Pancreas (tissue), 10 donors: Measurements from ENCODE around the gene RHEBL1. TPM values are rescaled to one million over a fixed set of nuclear protein-coding genes. Genes with fewer than 3 reads are reported as not detected.

Experiments used
- ATAC-seq, 4 donors: fragments of 200-7000 bp; cut with Tn5 transposase; one replicate each; pipeline versions ENCODE4 v1.8.0 to v1.9.1; 2020; ENCODE audit warnings: mild to moderate bottlenecking in 4 of 4, moderate library complexity in 4 of 4
- DNase-seq, 6 donors: peaks; one replicate each; pipeline ENCODE4 v3.0.0-alpha.2; 2020
- FAIRE-seq: peaks from 2 replicates; lab custom pipeline; 2012; peaks lifted over from hg19 to GRCh38; lab: Jason Lieb, UNC
- H3K27ac ChIP-seq, 4 donors: fragments of 200-600 bp; sonication (generic); 1 replicate in 3 of 4; 2 replicates in 1 of 4; pipeline versions ENCODE4 v1.5.0 to v1.8.0; 2020
- H3K27me3 ChIP-seq, 4 donors: fragments of 200-600 bp; one replicate each; pipeline ENCODE4 v1.8.0; 2021
- H3K36me3 ChIP-seq, 3 donors: fragments of 200-600 bp; sonication (generic) in 1 of 3; one replicate each; pipeline versions ENCODE4 v1.5.0 to v1.8.0; 2020 to 2021
- H3K4me1 ChIP-seq, 3 donors: fragments of 200-600 bp; one replicate each; pipeline ENCODE4 v1.8.0; 2021
- H3K4me3 ChIP-seq, 4 donors: fragments of 200-600 bp; sonication (generic) in 2 of 4; one replicate each; pipeline versions ENCODE4 v1.5.0 to v1.8.0; 2020 to 2021
- H3K9me3 ChIP-seq, 4 donors: fragments of 200-600 bp; one replicate each; pipeline ENCODE4 v1.8.0; 2021
- WGBS, 2 donors: extraction: QIAGEN DNeasy Blood & Tissue Kit; methylation state at CpG; one replicate each; pipeline ENCODE4 v1.1.7; 2013; 5-methylcytosine and 5-hydroxymethylcytosine counted together
- intact Hi-C, 3 donors: fragments of 100-400 bp; cut with DNase I; formaldehyde crosslinking; loops; one replicate each; pipeline versions ENCODE4 v1.11.1 to v1.14.2; 2022
- polyA plus RNA-seq, 2 donors: library from polyadenylated mRNA; stranded (reverse); fragments of 200-250 nt; gene quantifications; one replicate each; pipeline ENCODE4 v1.2.3, GENCODE V29; 2013
- total RNA-seq, 6 donors: library from RNA; stranded (reverse); fragmentation: NEBNext Ultra II Directional in 4 of 6; extraction: Animal tissue kit (Norgen Biotek cat#: 25700) in 4 of 6; gene quantifications; one replicate each; pipeline versions ENCODE4 v1.2.1 to v1.2.4, GENCODE V29; 2021 to 2023
- TF ChIP-seq, protein P1 (sequence below), 4 donors: fragments of 200-600 bp; sonication (generic) in 3 of 4; IDR thresholded peaks; one replicate each; pipeline versions ENCODE4 v1.5.0 to v1.8.0; 2021; ENCODE audit warnings: antibody characterized with exemption in 4 of 4
- donor health status: healthy with polysubstance abuse.
- donor health status: DM: no; HTN: no; CAD: no; lungs with moderate emphysema.
- donor health status: DM: no; HTN: no; CAD: no.
- donor health status: control.
- donor health status: control.
- donor health status: Bipolar disorder and iron deficiency.
- donor health status: DM: yes; HTN: yes; CAD: no.
- donor health status: DM: no; HTN: no; CAD: no.
- donor health status: DM: no; HTN: no; CAD: no.
- donor health status: DM: yes; HTN: yes; CAD: no.

RHEBL1 gene
- total and polyA plus RNA-seq, 8 donors = 0.14 to 0.63 (median 0.25) TPM; not detected in 3

DNA sequence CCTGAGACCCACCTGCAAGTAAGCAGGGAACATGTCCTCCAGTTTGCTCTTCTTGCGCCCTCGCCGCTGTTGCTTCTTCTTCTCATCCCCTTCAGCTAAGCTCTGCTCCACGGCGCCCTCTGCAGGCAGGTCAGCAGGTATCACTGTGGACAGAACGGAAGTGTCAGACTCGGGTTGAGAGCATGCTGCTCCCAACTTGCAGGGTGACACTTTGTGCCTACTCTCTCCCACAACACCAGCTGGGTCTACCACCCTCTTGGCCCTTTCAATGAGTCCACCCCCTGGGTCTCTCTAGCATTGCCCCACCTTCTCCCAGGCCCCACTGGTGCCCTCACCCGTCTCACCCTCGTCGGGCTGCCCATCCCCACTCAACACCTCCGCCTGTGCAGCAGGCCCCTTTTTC lies 25.9 kb downstream of the RHEBL1 start:
- no peaks in the 10 kb centered on the region for H3K27me3 ChIP-seq
- no peak overlapping the region for H3K27ac ChIP-seq
- H3K36me3 ChIP-seq = peaks cover 18 to 88% (median 73%) of the 10 kb centered on the region in 3 donors
- DNase-seq (peak in 3 of 6 donors; percentile 53 to 87 (median 68)), FAIRE-seq (no peak), ATAC-seq (peak in 3 of 4 donors; percentile 56 to 71 (median 62))
- no peaks in the 10 kb centered on the region for H3K4me1 ChIP-seq
- TF ChIP-seq, protein P1, sequence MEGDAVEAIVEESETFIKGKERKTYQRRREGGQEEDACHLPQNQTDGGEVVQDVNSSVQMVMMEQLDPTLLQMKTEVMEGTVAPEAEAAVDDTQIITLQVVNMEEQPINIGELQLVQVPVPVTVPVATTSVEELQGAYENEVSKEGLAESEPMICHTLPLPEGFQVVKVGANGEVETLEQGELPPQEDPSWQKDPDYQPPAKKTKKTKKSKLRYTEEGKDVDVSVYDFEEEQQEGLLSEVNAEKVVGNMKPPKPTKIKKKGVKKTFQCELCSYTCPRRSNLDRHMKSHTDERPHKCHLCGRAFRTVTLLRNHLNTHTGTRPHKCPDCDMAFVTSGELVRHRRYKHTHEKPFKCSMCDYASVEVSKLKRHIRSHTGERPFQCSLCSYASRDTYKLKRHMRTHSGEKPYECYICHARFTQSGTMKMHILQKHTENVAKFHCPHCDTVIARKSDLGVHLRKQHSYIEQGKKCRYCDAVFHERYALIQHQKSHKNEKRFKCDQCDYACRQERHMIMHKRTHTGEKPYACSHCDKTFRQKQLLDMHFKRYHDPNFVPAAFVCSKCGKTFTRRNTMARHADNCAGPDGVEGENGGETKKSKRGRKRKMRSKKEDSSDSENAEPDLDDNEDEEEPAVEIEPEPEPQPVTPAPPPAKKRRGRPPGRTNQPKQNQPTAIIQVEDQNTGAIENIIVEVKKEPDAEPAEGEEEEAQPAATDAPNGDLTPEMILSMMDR (IDR thresholded peaks at IDR 0.05) = peak in 3 of 4 donors; percentile 34 to 56 (median 46)
- no peak overlapping the region for H3K4me3 ChIP-seq
- H3K9me3 ChIP-seq = no peaks in the 10 kb centered on the region
- intact Hi-C loops = no loop called here
- 63 to 64% methylated on average over 11 of the region's 11 CpGs for WGBS, 2 donors

DNA sequence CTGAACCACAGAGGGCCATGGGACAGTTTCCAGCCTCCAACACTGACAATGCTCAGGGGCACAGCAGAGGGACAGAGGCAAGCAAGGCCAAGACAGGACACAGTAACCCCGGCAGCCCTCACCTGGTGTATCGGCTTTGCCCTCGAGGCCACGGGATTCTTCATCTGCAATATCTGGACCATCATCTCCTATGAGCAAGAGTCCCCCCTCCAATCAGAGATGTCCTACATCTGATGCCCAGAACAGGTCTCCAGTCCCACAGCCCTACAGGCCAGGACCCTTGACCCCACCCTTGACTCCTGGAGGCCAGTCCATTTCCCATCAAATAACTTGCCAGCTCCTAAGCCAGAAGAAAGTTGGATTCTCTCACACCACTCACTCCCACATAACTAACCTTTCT lies 26.5 kb downstream of the RHEBL1 start:
- intact Hi-C loops = no loop called here
- Histone ChIP-seq H3K27me3 (no peaks in the 10 kb centered on the region), H3K36me3 (peaks cover 16 to 86% (median 67%) of the 10 kb centered on the region in 3 donors), H3K4me1 (no peaks in the 10 kb centered on the region), H3K9me3 (no peaks in the 10 kb centered on the region), H3K4me3 (no peak overlapping the region), H3K27ac (no peak overlapping the region)
- 95 to 96% methylated on average over 3 to 4 of the region's 4 CpGs for WGBS, 2 donors
- TF ChIP-seq, protein P1 (IDR thresholded peaks at IDR 0.05) = no peak
- DNase-seq (no peak), ATAC-seq (no peak), FAIRE-seq (no peak)

- 88 to 91% methylated on average over 18 of the region's 18 CpGs for WGBS, 2 donors
- H3K4me3 ChIP-seq = no peak overlapping the region
- intact Hi-C loops = no loop called here
- FAIRE-seq (no peak), DNase-seq (no peak), ATAC-seq (no peak)
- TF ChIP-seq, protein P1 (IDR thresholded peaks at IDR 0.05) = no peak
- no peaks in the 10 kb centered on the region for H3K9me3 ChIP-seq
- H3K27me3 ChIP-seq = no peaks in the 10 kb centered on the region
- no peak overlapping the region for H3K27ac ChIP-seq
- H3K36me3 ChIP-seq = peaks cover 21 to 88% (median 59%) of the 10 kb centered on the region in 3 donors
- H3K4me1 ChIP-seq = no peaks in the 10 kb centered on the region
Measured at GRCh38 chr12:49041881-49042484, 27.8 kb downstream of the RHEBL1 start.

DNA sequence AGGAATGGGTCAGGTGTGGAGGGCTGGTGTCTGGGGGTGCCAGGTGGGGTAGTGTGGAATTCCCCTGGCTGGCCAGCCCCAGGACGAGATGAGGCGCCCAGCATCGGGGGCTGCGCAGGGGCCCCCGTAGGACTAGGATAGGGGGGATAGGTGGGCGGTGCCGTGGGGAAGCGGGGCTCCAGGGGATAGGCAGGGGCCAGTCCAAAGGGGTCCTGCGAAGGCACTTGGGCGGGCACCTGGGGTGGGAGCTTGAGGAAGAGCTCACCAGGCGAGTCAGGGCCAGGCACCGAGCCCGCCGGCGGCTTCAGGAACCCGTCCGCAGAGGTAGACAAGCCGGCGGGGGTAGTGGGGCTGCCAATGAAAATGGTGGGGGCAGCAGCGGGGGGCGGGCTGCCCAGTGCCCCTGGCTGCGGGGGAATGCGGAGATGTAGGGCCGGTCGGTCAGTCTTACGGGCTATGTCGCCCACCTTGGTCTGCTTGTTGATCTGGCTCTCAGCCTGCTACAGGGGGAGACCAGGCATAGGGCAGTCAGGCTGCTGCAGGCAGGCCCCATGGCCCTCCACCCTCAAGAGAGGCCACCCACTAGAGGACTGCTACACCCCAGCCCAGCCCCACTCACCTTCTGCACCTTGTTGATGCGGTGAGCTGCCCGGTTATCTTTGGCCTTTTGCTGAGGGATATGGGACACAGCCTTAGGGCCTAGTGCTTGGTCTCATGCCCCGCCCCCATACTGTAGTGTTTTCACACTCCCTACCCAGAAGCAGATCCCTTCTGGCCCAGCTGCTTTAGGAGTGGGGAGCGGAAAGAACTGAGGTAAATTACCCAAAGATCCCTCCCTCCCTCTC lies 28.5 kb downstream of the RHEBL1 start:
- TF ChIP-seq, protein P1 (IDR thresholded peaks at IDR 0.05) = no peak
- WGBS, 2 donors = 95% methylated on average over 25 to 31 of the region's 31 CpGs
- DNase-seq = peak in 2 of 6 donors; percentile 16 to 72
- ATAC-seq = no peak
- Histone ChIP-seq H3K4me1 (no peaks in the 10 kb centered on the region), H3K36me3 (peaks cover 23 to 85% (median 56%) of the 10 kb centered on the region in 3 donors), H3K9me3 (no peaks in the 10 kb centered on the region), H3K4me3 (no peak overlapping the region), H3K27me3 (no peaks in the 10 kb centered on the region), H3K27ac (no peak overlapping the region)
- intact Hi-C loops = no loop called here
- no peak for FAIRE-seq
